HG03469 (cell line): Measurements from ENCODE around the gene ESYT1.
"Not testable (repeated sequence)": the region's sequence is repeated elsewhere in the genome, so short reads cannot be mapped to it uniquely, and the experiment has no call there.

ENCODE experiments used
- ATAC-seq: cut with Tn5 transposase; IDR thresholded peaks from one replicate; pipeline ENCODE4 v1.9.1; 2021; ENCODE audit warnings: mild to moderate bottlenecking, moderate library complexity, moderate number of reproducible peaks; ENCODE audit not compliant: unreplicated experiment

The ESYT1 gene

DNA sequence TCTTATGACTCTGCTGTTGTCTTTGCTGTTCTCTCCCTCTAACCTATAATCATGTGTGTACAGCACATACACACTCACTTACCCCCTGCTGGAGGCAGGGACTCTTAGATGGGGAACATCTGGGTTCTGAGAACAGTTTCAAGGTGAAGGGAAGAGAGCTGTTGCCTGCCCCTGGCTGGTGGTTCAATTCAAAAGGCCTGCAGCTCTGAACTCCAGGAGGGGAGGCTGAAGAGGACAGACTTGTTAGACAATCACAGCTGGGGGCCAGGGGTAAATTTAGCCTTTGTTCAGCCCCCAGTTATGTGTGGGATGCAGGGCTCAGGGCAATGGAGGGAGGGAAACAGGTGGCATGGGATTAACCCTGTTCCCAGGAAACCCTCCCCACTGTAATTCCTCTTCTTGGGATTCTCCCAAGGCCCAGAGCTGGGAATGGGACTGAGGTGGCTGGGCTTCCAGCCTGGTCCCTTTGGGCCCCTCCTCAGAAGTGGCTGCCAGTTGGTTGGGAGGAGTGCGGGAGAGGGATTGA lies 26.2 kb downstream of the ESYT1 start:
- no peak for ATAC-seq

DNA sequence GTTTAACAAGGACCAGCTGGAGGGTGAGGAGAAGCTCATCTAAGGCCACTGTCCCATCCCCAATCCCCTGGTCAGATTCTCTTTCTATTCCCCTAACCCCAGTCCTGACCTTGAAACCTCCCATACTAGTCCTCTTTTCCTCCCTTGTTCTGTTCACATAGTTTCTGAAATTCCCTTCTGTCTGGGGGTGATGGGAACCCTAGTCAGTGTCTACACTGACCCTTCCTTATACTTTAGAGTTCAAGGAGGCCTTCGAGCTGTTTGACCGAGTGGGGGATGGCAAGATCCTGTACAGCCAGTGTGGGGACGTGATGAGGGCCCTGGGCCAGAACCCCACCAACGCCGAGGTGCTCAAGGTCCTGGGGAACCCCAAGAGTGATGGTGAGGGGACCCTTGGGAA lies 26.8 kb downstream of the ESYT1 start:
- no peak for ATAC-seq

DNA sequence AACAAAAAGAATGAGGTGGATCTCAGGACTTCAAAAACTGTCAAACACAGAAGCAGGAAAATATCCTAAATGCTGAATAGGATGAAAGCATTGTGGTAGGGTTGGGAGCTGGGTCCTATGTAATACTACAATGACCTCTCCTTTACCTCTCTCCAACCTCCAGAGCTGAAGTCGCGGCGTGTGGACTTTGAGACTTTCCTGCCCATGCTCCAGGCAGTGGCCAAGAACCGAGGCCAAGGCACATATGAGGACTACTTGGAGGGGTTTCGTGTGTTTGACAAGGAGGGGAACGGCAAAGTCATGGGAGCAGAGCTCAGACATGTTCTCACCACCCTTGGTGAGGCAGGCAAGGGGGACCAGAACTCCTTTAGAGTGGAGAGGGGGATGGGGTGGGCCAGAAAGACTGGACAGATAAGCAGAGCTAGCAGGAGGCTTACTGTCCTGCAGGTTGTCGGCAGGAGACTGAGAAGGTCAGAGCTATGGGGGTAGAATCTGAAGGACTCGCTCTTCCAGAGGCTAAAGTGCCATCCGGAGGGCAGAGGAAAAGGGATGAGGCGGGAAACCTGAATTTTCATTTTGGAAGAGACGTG lies 27.3 kb downstream of the ESYT1 start:
- no peak for ATAC-seq

DNA sequence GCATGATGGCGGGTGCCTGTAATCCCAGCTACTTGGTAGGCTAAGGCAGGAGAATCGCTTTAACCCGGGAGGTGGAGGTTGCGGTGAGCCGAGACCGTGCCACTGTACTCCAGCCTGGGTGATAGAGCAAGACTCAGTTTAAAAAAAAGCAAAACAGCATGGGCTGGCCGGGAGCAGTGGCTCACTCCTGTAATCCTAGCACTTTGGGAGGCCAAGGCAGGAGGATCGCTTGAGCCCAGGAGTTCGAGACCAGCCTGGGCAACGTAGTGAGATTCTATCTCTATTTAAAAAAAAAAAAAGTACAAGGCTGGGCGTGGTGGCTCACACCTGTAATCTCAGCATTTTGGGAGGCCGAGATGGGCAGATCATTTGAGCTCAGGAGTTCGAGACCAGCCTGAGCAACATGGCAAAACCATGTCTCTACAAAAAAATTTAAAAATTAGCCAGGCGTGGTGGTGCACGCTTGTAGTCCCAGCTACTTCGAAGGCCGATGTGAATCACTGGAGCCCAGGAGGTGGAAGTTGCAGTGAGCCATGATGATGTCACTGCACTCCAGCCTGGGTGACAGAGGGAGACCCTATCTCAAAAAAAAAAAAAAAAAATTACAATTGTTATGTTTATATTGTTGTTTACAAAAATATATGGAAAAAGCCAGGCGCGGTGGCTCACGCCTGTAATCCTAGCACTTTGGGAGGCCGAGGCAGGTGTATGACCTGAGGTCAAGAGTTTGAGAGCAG lies 28.6 kb downstream of the ESYT1 start:
- ATAC-seq = not testable (repeated sequence)

DNA sequence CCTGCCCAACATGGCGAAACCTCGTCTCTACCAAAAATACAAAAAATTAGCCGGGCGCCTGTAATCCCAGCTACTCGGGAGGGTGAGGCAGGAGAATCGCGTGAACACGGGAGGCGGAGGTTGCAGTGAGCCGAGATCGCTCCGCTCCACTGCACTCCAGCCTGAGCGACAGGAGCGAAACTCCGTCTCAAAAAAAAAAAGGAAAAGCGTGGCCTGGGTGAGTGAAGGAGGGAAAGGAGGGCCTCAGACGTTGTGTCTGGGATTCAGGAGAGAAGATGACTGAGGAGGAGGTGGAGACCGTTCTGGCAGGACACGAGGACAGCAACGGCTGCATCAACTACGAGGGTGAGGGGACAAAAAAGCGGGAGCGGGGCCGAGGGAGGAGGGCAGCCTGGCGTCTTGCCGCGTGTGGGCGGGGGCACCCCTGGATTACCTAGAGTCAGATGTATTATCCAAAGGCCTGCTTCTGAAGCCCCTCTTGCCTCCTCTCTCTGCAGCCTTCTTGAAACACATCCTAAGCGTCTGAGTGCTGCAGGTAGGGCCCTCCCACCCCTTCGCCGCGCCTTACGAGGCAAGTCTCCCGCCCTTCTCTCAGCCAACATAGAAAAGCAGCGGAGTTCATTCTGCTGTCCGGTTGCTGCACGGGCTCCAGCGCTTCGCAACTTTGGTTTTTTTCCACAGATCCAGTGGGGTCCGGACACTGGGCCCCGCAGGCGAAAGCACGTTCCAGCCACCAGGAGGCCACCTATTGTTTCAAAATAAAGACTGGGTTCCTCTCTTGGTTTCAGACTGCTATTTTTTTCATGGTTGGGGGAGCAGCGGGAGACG lies 29.3 kb downstream of the ESYT1 start:
- peak; percentile 14 for ATAC-seq

DNA sequence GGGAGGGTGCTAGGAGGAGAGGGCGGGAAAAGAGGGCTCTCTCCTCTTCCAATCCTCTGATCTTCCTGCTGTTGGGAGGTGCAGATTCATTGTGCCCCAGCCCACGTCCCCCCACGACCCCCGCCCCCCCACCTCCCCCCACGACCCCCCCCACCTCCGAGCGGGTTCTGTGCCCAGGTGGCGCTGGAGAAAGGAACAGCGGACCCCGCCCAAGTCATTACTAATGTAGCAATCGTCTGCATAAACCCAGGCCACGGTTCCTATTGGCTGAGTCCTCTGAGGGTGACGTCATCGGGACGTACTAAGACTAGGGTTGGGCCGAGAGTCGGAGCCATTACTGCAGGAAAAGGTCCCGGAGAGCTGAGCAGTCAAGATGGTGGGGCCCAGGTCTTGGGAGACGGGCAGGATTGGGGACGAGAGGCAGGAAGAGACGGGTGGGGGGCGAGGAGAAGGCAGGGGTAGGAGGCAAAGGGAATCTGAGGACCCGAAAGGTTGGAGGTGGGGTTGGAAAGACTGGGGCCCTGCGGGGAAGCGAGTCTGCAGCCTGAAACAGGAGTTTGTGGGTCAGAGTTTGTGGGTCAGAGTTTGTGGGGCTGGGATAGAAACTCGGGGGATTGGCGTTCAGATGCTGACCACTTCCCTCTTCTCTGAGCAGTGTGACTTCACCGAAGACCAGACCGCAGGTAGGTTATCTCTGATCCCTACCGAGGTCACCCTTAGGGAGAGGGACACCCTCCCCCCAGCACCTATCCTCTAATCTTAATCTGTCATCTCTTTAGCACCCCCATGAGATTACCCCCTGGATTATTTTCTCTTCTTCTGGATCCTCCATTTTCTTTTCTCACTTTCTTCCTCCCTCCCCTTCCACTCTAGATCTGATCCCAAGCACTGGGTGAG lies 30.2 kb downstream of the ESYT1 start, which contains the start of gene MYL6:
TSS of gene MYL6 (plus strand) at position 331 of the 897 bp plus-strand sequence. CDS start at position 374, 43 bp downstream.
- peak; percentile 48 for ATAC-seq

DNA sequence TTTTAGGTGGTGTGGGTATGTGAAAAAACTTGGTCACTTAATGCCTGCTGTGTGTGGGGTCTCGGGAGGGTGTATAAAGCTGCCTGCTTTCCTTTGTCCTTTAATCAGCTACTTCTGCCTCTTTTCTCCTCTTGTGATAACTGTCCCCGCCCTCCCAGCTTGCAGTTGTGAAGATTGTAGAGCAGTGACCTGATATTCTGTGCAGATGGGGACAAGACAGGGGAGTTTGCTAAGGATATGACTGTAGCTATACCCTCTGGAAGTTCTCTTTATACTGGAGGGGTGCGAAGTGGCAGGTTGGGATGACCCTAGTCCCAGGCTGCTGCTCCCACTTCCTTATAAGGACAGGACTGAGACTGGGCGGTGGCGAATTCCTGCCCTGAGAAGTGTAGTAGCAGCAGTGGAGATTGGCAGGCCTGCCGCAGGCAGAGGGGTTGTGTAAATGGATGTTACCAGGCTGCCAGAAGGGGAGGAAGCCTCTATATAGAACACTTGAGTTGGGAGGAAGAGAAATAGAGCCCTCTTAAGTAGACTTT lies 30.9 kb downstream of the ESYT1 start:
- no peak for ATAC-seq

DNA sequence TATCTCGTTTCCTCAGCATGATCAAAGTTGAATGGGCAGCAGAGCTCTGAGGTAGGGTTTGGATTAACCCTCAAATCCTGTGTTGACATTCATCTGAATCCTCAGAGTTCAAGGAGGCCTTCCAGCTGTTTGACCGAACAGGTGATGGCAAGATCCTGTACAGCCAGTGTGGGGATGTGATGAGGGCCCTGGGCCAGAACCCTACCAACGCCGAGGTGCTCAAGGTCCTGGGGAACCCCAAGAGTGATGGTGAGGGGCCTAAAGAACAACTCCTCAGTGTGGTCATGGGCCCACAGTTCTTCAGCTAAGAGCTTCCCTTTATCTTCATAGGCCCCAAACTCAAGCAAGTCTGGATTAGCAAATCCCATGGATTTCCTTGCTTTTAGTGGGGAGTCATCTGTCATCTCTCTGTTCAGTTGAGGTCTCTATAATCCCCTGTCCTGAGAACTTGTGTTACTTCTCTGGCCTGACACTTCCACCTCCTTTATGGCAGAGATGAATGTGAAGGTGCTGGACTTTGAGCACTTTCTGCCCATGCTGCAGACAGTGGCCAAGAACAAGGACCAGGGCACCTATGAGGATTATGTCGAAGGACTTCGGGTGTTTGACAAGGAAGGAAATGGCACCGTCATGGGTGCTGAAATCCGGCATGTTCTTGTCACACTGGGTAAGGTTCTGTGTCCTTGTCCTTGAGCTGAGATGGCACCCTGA lies 31.6 kb downstream of the ESYT1 start:
- no peak for ATAC-seq

DNA sequence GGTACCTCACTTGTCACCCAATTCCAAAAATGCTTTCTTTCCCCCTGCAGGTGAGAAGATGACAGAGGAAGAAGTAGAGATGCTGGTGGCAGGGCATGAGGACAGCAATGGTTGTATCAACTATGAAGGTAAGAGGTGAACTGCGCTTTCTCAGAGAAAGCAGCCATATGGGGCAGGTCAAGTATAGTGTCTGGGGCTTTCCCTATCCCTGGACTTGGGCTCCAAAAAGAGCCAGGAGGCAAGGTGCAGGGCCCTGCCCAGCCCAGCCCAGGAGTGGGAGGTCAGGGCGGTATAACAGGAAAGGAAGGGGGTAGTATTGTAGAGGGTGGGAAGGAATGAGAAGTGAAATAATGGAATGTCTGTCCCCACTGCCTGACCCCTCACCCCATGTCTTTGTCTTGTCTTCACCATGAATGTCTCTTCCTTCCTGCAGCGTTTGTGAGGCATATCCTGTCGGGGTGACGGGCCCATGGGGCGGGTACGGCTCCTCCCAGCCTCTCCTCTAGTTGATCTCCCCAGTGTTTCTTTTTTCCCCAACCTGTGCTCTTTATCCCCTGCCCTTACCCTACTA lies 32.2 kb downstream of the ESYT1 start:
- no peak for ATAC-seq

DNA sequence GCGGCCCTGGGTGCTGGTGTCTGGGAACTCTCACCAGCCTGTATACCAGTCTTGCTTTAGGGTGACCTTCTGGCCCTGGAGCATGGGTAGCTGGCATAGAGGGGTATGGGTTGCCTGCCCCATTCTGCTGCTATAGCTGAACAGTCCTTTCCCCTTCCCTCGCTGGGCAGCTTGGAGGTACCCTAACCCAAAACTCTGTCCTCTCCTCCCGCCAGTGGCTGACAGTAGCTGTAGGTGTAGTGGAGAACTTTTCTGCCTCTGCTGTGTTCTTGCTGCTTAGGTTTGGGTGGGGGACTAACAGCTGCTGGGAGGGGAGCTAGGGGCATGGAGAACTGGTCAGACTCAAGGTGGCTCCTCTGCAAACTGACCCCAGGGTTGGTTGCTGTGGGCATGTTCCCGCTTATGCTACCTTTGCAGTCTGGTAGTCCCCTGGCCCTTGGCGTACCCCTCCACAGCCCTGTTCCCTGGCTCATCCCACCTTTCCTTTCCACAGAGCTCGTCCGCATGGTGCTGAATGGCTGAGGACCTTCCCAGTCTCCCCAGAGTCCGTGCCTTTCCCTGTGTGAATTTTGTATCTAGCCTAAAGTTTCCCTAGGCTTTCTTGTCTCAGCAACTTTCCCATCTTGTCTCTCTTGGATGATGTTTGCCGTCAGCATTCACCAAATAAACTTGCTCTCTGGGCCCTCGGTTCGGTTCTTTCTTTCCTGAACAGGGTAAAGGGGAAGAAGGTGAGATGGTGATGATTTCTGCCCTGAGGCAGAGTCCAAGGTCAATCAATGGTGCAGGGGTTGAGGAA lies 33.0 kb downstream of the ESYT1 start:
- no peak for ATAC-seq

DNA sequence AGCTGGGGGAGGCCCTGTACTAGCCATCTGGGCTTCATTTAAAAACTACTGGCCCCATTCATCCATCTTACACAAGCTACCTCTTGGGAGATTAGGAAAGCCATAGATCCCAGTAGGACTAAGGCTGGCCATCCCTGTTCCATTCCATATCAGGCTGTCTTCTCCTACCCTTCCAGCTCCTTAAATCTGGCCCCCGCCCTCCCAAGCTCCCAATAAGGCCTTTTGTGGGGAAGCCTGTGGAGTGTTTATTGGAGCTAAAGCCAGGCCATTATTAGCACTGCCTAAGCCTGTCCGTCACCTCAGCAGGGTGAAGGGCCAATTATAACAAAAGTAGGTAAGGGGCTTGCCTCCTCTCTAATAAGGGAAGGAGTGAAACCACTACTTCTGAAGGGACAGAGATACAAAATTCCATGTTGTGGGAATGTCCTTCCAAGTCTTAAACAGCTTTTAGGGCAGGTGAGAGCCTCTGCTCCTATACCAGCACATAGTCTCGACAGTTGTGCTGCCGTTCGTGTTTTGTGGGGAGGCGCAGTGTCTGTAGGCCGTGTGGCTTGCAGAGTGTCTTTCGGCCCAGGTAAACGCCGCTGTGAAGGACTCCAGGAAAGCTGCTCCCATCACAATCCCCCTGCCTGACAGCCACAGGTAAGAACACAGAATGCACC lies 33.8 kb downstream of the ESYT1 start:
- ATAC-seq = no peak

DNA sequence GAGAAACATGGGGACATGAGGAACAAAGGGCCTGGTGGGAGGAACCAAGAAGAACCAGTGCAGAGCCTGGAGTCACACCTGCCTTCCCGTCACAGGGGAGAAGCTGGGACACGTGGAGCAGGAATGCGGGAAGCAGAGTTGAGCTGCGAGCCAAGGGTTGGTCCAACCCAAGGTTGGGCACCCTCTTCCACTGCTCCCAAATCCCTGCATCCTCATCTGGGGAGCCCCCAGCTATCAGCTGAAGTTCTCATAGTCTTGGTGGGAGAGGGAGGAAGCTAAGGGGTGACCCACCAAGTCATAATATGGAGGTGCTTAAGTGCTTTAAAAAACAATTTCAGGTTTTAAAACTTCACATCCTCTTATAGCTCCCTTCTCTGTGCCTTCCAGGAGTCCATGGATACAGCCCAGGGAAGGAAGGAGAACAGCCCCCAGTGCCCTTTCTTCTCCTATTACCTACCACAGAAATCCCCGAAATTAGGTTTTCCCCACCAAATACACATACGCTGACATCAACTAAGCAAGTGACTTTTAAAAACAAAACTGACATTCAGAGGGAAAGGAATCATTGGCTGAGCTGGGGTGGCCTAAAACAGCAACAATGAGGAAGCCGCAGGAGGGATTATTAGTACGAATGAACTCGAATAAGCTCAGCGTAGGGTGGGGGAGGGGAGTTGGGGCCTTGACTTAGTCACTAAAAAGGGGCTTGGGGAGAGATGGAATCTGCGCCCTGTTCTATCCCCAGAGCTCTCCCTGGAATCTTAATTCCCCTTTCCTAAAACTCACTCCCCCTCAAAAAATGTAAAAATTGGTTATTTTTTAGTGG lies 34.6 kb downstream of the ESYT1 start:
- ATAC-seq = no peak

DNA sequence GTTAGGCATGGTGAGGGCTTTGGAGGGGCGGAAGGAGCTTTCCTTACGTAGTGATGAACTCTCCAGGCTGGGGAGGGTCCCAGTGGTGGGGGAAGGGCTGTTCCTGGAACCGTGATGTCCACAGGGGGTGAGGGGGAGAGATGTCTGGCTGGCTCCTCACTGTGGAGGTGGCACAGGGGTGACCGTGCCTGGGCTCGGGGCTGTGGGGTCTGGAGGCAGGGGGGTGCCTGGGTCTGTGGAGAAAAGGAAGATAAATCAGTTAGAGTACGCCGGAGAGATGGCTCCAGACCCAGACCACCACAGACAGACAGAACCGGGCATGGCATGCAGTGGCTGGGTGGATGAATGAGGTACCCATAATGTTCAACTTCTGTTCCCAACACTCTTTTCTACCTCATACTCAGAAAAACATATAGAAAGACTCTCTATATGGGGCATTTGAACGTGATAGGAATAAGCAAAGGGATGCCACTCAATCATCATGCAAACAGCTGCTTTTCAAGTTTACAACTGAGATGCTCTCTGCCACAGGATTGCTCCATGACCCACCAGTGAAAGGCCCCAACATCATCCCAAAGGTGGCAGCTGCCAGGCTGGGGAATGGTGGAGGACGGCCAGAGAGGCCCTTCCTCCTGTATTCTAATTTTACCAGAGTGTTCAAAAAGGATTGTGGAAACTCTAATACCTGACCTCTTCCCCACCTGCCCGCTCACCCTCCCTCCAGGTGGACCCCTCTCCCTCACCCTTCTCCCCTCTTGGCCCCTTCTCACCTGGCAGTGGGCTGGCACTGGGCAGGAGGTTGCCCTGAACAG lies 35.7 kb downstream of the ESYT1 start:
- no peak for ATAC-seq

DNA sequence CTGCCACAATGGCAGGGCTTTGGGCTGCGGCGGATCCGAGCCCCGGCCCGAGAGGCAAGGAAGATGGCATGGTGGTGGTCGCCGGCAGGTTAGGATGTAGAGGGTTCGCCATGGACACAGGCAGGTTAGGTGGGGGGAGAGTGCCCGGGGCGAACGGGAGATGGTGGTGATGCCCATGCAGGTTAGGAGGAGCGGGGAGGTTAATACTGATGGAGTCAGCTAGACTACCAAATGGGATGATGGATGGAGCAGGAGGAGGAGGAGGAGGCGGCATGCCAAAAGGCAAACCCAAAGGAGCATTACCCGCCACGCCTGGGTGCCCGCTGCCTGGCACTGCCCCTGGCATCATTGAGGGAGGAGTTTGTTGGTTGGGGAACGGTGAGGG lies 36.3 kb downstream of the ESYT1 start:
- no peak for ATAC-seq

DNA sequence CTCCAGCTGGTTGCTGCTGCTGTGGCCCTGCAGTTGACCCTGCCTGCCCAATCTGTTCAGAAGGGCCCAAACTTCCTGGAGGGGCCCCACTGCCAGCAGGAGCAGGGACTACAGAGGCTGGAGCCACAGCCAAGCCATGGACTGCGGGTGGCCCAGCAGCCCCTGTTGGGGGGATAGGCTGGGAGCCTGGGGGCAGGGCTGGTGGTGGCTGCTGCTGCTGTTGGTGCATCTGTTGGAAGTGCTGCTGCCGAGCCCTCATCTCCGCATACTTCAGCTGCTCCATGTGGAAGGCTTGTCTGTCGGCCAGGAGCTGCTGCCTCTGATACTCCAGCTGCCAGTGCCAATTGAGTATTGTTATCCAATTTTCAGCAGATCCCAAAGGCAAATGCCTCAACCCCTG lies 37.3 kb downstream of the ESYT1 start:
- ATAC-seq = no peak

DNA sequence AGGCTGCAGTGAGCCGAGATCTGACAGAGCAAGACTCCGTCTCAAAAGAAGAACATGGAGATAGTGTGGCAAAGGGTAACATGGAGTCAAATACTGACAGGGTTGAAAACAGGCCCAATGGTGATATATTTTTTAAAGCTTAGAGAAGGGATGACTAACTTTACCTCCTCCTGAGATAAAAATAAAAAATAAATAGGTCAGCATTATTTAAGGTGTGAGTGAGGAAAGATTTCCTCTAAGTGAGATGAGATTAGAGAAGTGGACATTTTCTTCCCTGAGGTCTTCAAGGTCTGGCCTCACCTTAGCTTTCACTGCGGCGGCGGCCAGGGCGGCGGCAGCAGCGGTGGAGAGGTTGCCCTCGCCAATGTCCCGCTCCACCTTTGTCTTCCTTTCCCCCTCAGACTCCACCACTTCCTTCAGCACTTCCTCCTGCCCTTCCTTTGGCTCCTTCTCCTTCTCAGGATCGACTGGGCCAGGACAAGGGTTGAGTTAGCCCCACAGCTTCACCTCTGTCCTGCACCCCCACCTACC lies 41.2 kb downstream of the ESYT1 start:
- ATAC-seq = no peak
